Neural cell (in vitro differentiated cells): ENCODE measurements around the gene WRNIP1. TPM values are rescaled to one million over a fixed set of nuclear protein-coding genes. Genes with fewer than 3 reads are reported as not detected.

ENCODE experiments used
- H2AFZ ChIP-seq: fragments of 200-600, 300-800 bp; sonication (generic), shearing (Covaris generic); 2 replicates; pipeline ENCODE4 v1.6.0; 2014; ENCODE audit warnings: low read depth, mild to moderate bottlenecking, antibody characterized with exemption, low read length, moderate library complexity
- H3F3A ChIP-seq: fragments of 200-600 bp; shearing (Covaris generic); 2 replicates; pipeline ENCODE4 v1.6.1; 2016; ENCODE audit warnings: mild to moderate bottlenecking, moderate library complexity, mixed read lengths, antibody characterized with exemption, low read length; ENCODE audit not compliant: insufficient read depth, poor library complexity, severe bottlenecking
- H3K27ac ChIP-seq: fragments of 200-600, 300-800 bp; sonication (generic), shearing (Covaris generic); 2 replicates; pipeline ENCODE4 v1.5.1; 2014; ENCODE audit warnings: mild to moderate bottlenecking, low read length, moderate library complexity
- H3K27me3 ChIP-seq: fragments of 300-800, 200-600 bp; sonication (generic), shearing (Covaris generic); 2 replicates; pipeline ENCODE4 v1.6.0; 2014; ENCODE audit warnings: mild to moderate bottlenecking, low read depth, low read length, moderate library complexity; ENCODE audit not compliant: insufficient read depth
- H3K36me3 ChIP-seq: fragments of 300-800, 200-600 bp; sonication (generic), shearing (Covaris generic); 2 replicates; pipeline ENCODE4 v1.5.1; 2014; ENCODE audit warnings: mild to moderate bottlenecking, antibody characterized with exemption, low read length, moderate library complexity; ENCODE audit not compliant: insufficient read depth
- H3K4me2 ChIP-seq: fragments of 300-800, 200-600 bp; sonication (generic), shearing (Covaris generic); 2 replicates; pipeline ENCODE4 v1.6.0; 2014; ENCODE audit warnings: mild to moderate bottlenecking, low read length
- H3K4me3 ChIP-seq: fragments of 300-800, 200-600 bp; sonication (generic), shearing (Covaris generic); 2 replicates; pipeline ENCODE4 v1.5.1; 2014; ENCODE audit warnings: mild to moderate bottlenecking, low read length, moderate library complexity
- H3K79me2 ChIP-seq: fragments of 200-600 bp; shearing (Covaris generic); replicated peaks from 2 replicates; pipeline ENCODE4 v1.6.0; 2014; ENCODE audit warnings: mild to moderate bottlenecking, low read length, moderate library complexity; ENCODE audit not compliant: insufficient read depth
- H3K9ac ChIP-seq: fragments of 300-800, 200-600 bp; sonication (generic), shearing (Covaris generic); 2 replicates; pipeline ENCODE4 v1.6.1; 2016; ENCODE audit warnings: mild to moderate bottlenecking, low read length, mixed read lengths
- H3K9me2 ChIP-seq: fragments of 200-600 bp; shearing (Covaris generic); 2 replicates; pipeline ENCODE4 v1.6.1; 2016; ENCODE audit warnings: mild to moderate bottlenecking, low read length, mixed read lengths; ENCODE audit not compliant: insufficient read depth
- H3K9me3 ChIP-seq: fragments of 200-600, 300-800 bp; sonication (generic), shearing (Covaris generic); 2 replicates; pipeline ENCODE4 v1.6.1; 2016; ENCODE audit warnings: mild to moderate bottlenecking, mixed run types, low read length, moderate library complexity, mixed read lengths
- H4K20me1 ChIP-seq: fragments of 200-600 bp; shearing (Covaris generic); 2 replicates; pipeline ENCODE4 v1.6.1; 2016; ENCODE audit warnings: mild to moderate bottlenecking, mixed run types; ENCODE audit not compliant: insufficient read depth
- EP300 ChIP-seq: fragments of 450-650 bp; conservative IDR thresholded peaks from 2 replicates; pipeline ENCODE4 v1.6.1; 2014; ENCODE audit warnings: antibody characterized with exemption, mild to moderate bottlenecking, moderate library complexity; ENCODE audit not compliant: poor library complexity, severe bottlenecking
- EZH2 ChIP-seq: fragments of 200-600, 300-800 bp; shearing (Covaris generic), sonication (generic); IDR thresholded peaks from 2 replicates; pipeline ENCODE4 v1.6.1; 2014; ENCODE audit warnings: antibody characterized with exemption, low read length, borderline replicate concordance, mild to moderate bottlenecking; ENCODE audit not compliant: insufficient read depth, poor library complexity, severe bottlenecking
- MXI1 ChIP-seq: fragments of 450-650 bp; conservative IDR thresholded peaks from 2 replicates; pipeline ENCODE4 v1.6.1; 2014; ENCODE audit warnings: antibody characterized with exemption, mild to moderate bottlenecking; ENCODE audit not compliant: poor library complexity, severe bottlenecking
- POLR2AphosphoS5 ChIP-seq: IDR thresholded peaks from 2 replicates; pipeline ENCODE4 v1.6.1; 2012
- RAD21 ChIP-seq: fragments of 450-650 bp; conservative IDR thresholded peaks from 2 replicates; pipeline ENCODE4 v1.6.1; 2014; ENCODE audit warnings: antibody characterized with exemption, mild to moderate bottlenecking, moderate library complexity
- SMC3 ChIP-seq: fragments of 450-650 bp; conservative IDR thresholded peaks from 2 replicates; pipeline ENCODE4 v1.6.1; 2014; ENCODE audit warnings: antibody characterized with exemption, mild to moderate bottlenecking, moderate library complexity; ENCODE audit not compliant: poor library complexity
- TAF1 ChIP-seq: IDR thresholded peaks from 2 replicates; pipeline ENCODE4 v1.6.1; 2012; ENCODE audit warnings: low read depth
- polyA plus RNA-seq: library from polyadenylated mRNA; depleted of rRNA; stranded (reverse); fragments of >200 nt; gene quantifications from 2 replicates; pipeline ENCODE4 v1.2.3, GENCODE V29; 2014
- TF ChIP-seq, protein P1 (sequence below): fragments of 450-650 bp; IDR thresholded peaks from 2 replicates; pipeline ENCODE4 v1.5.1; 2014; ENCODE audit warnings: antibody characterized with exemption, mild to moderate bottlenecking, moderate library complexity; ENCODE audit not compliant: poor library complexity, severe bottlenecking
- TF ChIP-seq, protein P2 (sequence below): IDR thresholded peaks from 2 replicates; pipeline ENCODE4 v1.6.1; 2012; ENCODE audit warnings: borderline replicate concordance

Gene WRNIP1
- polyA plus RNA-seq, 1 donor from 2014 or later, result 93.7 TPM

DNA sequence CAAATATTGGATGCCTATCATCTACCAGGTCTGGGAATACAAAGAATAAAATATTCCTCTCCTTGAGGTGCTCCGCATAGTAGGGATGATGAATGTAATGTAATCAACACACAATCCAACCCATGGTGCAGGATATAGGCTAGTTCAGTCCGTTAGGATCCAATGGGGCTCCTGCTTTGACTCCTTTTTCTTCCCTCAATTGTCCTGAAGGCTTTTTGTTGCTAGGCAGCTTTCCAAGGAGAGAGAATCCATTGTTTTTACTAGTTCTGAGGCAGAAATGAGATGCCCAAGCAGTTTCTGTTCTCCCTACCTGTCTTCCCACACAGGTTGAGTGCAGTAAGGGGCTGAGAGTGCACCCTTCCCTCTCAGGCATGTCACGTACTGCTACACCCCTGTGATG lies 12.1 kb downstream of the WRNIP1 start:
- Histone ChIP-seq H3K27ac (no peak overlapping the region), H3K79me2 (peaks cover 31% of the 10 kb centered on the region), H4K20me1 (no peaks in the 10 kb centered on the region), H2AFZ (no peak overlapping the region), H3K36me3 (no peaks in the 10 kb centered on the region), H3K9me2 (no peaks in the 10 kb centered on the region), H3K4me3 (no peak overlapping the region), H3K9ac (no peak overlapping the region), H3K9me3 (no peaks in the 10 kb centered on the region), H3F3A (no peaks in the 10 kb centered on the region), H3K4me2 (no peak overlapping the region), H3K27me3 (no peaks in the 10 kb centered on the region)
- TF ChIP-seq MXI1, result no peak
- TF ChIP-seq, protein P1, sequence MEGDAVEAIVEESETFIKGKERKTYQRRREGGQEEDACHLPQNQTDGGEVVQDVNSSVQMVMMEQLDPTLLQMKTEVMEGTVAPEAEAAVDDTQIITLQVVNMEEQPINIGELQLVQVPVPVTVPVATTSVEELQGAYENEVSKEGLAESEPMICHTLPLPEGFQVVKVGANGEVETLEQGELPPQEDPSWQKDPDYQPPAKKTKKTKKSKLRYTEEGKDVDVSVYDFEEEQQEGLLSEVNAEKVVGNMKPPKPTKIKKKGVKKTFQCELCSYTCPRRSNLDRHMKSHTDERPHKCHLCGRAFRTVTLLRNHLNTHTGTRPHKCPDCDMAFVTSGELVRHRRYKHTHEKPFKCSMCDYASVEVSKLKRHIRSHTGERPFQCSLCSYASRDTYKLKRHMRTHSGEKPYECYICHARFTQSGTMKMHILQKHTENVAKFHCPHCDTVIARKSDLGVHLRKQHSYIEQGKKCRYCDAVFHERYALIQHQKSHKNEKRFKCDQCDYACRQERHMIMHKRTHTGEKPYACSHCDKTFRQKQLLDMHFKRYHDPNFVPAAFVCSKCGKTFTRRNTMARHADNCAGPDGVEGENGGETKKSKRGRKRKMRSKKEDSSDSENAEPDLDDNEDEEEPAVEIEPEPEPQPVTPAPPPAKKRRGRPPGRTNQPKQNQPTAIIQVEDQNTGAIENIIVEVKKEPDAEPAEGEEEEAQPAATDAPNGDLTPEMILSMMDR, result no peak
- no peak for TF ChIP-seq RAD21
- no peak for TF ChIP-seq SMC3
- TF ChIP-seq TAF1, result no peak
- no peak for TF ChIP-seq EZH2
- no peak for TF ChIP-seq EP300
- TF ChIP-seq, protein P2, sequence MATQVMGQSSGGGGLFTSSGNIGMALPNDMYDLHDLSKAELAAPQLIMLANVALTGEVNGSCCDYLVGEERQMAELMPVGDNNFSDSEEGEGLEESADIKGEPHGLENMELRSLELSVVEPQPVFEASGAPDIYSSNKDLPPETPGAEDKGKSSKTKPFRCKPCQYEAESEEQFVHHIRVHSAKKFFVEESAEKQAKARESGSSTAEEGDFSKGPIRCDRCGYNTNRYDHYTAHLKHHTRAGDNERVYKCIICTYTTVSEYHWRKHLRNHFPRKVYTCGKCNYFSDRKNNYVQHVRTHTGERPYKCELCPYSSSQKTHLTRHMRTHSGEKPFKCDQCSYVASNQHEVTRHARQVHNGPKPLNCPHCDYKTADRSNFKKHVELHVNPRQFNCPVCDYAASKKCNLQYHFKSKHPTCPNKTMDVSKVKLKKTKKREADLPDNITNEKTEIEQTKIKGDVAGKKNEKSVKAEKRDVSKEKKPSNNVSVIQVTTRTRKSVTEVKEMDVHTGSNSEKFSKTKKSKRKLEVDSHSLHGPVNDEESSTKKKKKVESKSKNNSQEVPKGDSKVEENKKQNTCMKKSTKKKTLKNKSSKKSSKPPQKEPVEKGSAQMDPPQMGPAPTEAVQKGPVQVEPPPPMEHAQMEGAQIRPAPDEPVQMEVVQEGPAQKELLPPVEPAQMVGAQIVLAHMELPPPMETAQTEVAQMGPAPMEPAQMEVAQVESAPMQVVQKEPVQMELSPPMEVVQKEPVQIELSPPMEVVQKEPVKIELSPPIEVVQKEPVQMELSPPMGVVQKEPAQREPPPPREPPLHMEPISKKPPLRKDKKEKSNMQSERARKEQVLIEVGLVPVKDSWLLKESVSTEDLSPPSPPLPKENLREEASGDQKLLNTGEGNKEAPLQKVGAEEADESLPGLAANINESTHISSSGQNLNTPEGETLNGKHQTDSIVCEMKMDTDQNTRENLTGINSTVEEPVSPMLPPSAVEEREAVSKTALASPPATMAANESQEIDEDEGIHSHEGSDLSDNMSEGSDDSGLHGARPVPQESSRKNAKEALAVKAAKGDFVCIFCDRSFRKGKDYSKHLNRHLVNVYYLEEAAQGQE, result no peak
- no peak for TF ChIP-seq POLR2AphosphoS5

DNA sequence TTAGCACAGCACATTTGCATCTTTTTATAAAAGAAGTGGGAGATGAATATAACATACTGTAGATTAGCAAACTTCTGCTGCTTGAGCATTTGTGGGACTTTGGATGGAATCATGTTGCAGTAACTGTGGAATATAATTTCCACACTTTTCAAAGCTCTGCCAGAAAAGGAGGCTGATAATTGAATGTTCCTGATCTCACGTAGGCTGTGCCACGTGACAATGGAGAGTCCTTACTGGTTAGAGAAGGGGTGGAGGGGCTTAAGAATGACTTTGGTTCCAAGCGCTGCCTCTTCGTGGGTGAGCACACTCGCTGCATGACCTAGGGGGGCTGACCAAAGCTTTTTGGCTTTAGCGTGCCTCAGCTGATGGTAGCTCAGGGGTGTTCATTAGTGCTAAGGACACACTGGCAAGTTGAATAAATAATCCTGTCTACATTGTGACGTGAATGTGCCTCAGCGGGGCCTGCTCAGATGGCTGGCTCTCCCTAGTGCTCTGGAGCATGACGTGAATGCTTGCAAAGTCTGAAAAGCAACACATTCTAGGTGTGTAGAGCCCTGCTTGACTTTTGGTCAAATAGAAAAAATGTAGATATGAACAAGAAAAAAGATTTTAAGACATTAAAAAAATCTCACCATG lies 15.0 kb downstream of the WRNIP1 start:
- Histone ChIP-seq H3K4me2 (no peak overlapping the region), H3K27ac (no peak overlapping the region), H3K9ac (no peak overlapping the region), H2AFZ (no peak overlapping the region), H3K36me3 (peaks cover 5% of the 10 kb centered on the region), H3K9me2 (no peaks in the 10 kb centered on the region), H4K20me1 (no peaks in the 10 kb centered on the region), H3F3A (no peaks in the 10 kb centered on the region), H3K79me2 (peaks cover 17% of the 10 kb centered on the region), H3K4me3 (no peak overlapping the region), H3K27me3 (no peaks in the 10 kb centered on the region), H3K9me3 (no peaks in the 10 kb centered on the region)
- TF ChIP-seq TAF1 (no peak), SMC3 (no peak), RAD21 (no peak)
- TF ChIP-seq, protein P2, result no peak
